ENCODE results near the gene YPEL2.
A peak's percentile ranks its signal among the peaks of the same experiment; 100 is the strongest.
"Not testable (repeated sequence)": the region's sequence is repeated elsewhere in the genome, so short reads cannot be mapped to it uniquely, and the experiment has no call there.

Gene YPEL2, protein sequence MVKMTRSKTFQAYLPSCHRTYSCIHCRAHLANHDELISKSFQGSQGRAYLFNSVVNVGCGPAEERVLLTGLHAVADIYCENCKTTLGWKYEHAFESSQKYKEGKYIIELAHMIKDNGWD

GRCh38 chr17:59331129-59331928, at the start of gene YPEL2:
Gene YPEL2 (plus strand): TSS chr17:59331655. CDS start chr17:59353410, 21,755 bp downstream.
- peak; percentile 78 for DNase-seq (ENCODE audit: low read depth)

DNA sequence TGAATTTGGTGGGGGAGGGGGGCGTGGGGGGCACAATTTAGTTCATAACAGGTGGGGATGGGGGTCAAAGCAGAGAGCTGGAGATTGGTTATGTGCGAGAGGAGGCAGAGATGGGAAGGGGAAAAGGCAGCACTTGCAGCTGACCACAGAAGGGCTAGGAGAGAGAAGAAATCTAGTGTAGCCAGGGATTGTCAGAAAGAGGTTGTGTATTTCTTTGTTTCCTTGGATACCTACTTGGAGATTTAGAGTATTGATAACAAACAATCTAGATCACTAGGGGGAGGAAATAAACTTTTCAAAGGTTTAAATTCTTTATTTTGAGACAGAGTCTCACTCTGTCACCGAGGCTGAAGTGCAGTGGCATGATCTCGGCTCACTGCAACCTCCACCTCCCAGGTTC, 47.1 kb upstream of the YPEL2 start:
- no peak for DNase-seq (ENCODE audit: low read depth)

GRCh38 chr17:59287452-59287851, 44.0 kb upstream of the YPEL2 start:
- no peak for DNase-seq (ENCODE audit: low read depth)

GRCh38 chr17:59287891-59288290, 43.6 kb upstream of the YPEL2 start:
- no peak for DNase-seq (ENCODE audit: low read depth)

DNA sequence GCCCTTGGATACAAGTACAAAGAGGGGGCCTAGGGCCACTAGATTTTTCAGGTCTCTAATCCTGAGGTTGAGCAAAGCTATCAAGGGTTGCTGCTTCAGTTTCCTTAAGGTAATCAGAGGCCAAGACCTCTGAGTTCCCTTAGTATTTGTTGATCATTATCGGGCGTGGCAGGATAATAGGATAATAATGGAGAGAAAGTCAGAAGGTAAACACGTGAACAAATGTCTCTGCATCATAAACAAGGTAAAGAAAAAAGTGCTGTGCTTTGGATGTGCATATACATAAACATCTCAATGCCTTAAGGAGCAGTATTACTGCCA, 41.5 kb upstream of the YPEL2 start:
- DNase-seq (ENCODE audit: low read depth): no peak

DNA sequence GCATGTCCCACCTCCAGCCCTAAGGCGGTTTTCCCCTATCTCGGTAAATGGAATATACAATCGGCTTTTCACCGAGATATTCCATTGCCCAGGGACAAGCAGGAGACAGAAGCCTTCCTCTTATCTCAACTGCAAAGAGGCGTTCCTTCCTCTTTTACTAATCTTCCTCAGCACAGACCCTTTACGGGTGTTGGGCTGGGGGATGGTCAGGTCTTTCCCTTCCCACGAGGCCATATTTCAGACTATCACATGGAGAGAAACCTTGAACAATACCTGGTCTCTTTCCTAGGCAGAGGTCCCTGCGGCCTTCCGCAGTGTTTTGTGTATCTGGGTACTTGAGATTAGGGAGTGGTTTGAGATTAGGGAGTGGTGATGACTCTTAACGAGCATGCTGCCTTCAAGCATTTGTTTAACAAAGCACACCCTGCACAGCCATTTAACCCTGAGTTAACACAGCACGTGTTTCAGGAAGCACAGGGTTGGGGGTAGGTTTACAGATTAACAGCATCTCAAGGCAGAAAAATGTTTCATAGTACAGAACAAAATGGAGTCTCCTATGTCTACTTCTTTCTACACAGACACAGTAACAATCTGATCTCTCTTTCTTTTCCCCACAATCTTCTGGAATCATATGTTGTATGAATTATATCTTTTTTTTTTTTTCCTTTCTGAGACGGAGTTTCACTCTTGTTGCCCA, 41.0 kb upstream of the YPEL2 start:
- DNase-seq (ENCODE audit: low read depth): not testable (repeated sequence)

DNA sequence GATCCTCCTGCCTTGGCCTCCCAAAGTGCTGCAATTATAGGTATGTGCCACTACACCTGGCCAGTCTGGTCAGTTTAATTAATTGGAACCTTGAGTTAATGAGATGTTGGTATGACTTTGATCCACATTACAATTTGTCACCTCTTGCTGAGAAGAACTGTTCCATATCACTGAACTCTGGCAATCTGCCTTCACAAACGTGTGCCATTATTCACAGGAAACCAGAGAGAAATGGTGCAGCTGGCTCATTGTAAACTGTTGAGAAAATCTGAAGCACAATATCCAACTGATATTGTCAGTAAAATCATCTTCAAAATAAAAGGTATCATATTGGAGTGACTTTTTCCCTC, 39.3 kb upstream of the YPEL2 start:
- DNase-seq (ENCODE audit: low read depth): no peak

DNA sequence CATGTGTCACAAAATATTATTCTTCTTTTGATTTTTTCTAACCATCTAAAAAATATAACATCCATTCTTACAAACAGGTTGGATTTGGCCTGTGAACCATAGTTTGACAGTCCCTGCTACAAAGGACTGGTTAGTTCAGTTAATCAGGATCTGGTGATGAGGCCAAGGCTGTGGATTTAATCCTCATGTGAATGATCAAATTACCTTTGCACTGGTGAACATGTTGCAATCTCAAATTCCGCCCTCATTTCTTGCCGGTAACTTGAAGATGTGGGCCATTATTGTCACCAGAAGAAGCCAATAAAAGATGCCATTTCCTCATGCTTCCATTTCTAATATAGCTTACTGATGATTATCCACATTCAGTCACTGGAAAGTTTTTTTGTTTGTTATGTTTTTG, 35.3 kb upstream of the YPEL2 start:
- DNase-seq (ENCODE audit: low read depth): no peak

GRCh38 chr17:59298521-59298920, 32.9 kb upstream of the YPEL2 start:
- no peak for DNase-seq (ENCODE audit: low read depth)

DNA sequence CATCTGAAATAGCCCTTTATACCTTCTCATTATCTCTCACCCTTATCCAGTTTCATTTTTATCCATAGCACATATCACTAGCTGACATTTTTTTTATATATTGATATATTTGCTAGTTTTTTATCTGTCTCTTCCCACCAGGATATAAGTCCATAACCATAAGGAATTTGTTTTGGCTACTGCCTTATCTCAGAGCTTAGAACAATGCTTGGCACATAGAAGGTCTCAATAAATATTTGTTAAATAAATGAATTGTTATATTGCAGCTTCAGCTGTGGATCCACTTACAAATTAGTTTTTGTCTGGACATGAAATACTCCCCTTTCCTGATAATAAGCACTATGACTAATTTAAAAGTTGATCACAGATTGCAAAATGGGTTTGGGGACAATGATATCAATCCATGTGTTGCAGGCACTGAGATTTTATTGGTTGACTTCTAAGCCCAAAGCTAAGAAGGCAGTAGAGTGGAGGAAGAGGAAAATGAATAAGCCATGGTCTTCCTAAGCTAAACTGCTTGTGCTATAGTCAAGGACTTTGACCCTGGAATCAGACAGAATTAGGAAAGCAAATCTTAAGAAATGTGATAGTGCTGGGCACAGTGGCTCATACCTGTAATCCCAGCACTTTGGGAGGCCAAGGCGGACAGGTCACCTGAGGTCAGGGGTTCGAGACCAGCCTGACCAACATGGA, 31.9 kb upstream of the YPEL2 start:
- no peak for DNase-seq (ENCODE audit: low read depth)

DNA sequence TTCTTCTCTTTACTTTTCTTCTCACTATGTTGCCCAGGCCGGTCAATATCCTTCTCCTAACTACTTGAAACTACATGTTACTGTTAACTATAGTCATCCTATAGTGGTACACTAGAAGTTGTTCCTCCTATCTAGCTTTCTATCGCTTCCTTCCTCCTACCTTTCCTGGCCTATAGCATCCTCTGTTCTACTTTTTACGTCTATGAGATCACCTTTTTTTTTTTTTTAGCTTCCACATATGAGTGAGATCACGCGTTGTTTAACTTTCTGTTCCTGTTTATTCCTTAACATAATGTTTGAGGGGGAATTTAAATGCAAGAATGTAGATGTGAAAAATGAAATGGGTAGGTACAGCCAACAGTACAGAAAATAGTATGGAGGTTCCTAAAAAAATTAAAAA, 30.5 kb upstream of the YPEL2 start:
- no peak for DNase-seq (ENCODE audit: low read depth)

DNA sequence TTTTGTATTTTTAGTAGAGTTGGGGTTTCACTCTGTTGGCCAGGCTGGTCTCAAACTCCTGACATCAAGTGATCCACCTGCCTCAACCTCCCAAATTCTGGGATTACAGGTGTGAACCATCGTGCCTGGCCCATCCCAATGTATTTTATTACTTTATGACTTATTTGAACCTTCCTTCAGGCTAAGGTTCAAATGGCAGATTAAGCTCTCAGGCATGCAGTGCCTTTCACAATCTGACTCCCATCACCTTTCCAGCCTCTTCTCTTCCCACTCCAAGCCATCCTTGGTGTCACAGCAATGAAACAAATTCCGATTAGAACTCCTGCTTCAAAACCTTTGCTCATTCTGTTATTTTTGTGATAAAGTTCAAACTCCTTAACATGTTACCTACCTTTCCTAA, 26.6 kb upstream of the YPEL2 start:
- DNase-seq (ENCODE audit: low read depth): no peak

GRCh38 chr17:59310263-59310920, 21.1 kb upstream of the YPEL2 start:
- no peak for DNase-seq (ENCODE audit: low read depth)

- no peak for DNase-seq (ENCODE audit: low read depth)
Observed at GRCh38 chr17:59311051-59311468, 20.4 kb upstream of the YPEL2 start.

GRCh38 chr17:59311521-59311920, 19.9 kb upstream of the YPEL2 start:
- DNase-seq (ENCODE audit: low read depth): not testable (repeated sequence)

- no peak for DNase-seq (ENCODE audit: low read depth)
Observed at GRCh38 chr17:59315866-59316265, 15.6 kb upstream of the YPEL2 start.

DNA sequence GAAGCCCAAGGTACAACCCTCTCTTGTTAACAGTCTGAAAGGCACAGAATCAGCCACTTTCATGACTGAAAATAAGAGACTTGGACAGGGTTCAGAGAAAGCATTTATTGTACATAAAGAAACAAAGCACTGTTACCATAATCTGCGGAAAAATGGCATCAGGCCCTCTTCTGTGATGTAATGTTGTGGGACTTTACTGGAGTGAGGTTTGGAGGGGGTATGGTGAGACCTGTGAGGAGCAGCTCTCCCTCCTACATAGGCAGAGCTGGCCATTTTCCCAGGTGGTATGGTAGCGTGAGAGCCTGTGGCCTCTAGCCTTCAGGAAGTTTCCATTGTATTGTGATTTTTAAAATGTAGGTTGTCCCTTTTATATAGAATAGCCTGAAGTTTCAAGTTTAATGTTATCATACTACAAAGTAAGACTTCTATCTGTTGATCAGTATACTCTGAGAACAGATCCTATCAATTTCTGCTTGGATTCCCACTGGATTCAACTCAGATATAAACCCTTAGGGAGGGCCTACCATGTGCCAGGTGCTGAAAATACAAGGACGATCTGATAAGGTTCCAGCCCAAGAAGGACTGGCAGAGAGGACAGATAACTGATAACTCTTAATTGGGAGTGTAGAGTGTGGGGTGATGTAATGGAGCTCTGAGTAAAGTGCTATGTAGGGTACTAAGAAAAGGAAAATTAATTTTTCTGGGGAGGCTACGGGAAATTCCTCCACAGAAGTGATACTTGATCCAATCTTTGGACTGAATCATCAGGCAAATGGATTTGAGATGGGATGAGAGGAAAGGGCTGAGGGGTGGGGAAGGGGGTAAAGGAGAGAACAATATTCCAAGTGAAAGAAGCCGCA, 4.1 kb upstream of the YPEL2 start:
- DNase-seq (ENCODE audit: low read depth): no peak

GRCh38 chr17:59327981-59328290, 3.5 kb upstream of the YPEL2 start:
- DNase-seq (ENCODE audit: low read depth): no peak

GRCh38 chr17:59328601-59329000, 2.9 kb upstream of the YPEL2 start:
- DNase-seq (ENCODE audit: low read depth): no peak

GRCh38 chr17:59329176-59330052, 2.0 kb upstream of the YPEL2 start:
- peak; percentile 26 for DNase-seq (ENCODE audit: low read depth)
